HG03039 (cell line): Measurements from ENCODE around the gene CEP55.
"Not testable (repeated sequence)": the region's sequence is repeated elsewhere in the genome, so short reads cannot be mapped to it uniquely, and the experiment has no call there.

Experiments used
- ATAC-seq: cut with Tn5 transposase; IDR thresholded peaks from one replicate; pipeline ENCODE4 v1.9.1; 2021; ENCODE audit warnings: mild to moderate bottlenecking, moderate library complexity; ENCODE audit not compliant: unreplicated experiment

CEP55 gene

DNA sequence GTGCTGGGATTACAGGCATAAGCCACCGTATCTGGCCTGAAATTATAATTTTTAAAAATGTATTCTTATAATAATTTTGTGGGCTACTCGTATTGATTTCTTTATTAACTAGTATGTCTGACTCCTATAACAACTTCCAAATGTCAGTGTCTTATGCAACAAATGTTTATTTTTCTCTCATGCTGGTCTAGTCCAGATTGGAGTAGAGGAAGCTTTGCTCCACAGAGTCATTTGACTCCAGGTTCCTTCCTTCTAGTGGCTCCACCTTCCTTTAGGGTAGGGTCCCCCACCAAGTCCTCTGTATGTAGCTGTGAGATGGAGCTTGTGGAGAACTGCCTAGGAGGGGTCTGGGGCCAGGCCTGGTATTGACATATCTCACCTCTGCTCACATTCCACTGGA is 8.7 kb downstream of the CEP55 start:
- no peak for ATAC-seq

DNA sequence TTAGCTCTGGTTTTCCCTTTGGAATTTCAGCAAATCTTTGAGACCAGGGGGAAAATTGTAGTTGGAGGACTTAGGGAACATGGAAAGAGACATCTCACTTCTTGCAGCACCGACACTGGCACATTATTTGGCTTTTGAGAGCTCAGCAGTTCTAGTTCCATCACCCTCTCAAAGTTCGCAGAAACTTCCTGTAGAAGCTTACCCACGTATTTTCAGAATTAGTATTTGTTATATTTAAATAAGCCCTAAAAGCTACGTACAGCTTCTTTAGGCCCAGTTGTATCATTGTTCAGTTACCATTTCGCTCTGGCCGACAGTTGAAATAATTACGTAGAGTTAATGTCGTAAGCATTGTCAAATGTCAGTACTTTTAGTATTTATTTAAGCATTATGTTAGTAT is 13.4 kb downstream of the CEP55 start:
- no peak for ATAC-seq

DNA sequence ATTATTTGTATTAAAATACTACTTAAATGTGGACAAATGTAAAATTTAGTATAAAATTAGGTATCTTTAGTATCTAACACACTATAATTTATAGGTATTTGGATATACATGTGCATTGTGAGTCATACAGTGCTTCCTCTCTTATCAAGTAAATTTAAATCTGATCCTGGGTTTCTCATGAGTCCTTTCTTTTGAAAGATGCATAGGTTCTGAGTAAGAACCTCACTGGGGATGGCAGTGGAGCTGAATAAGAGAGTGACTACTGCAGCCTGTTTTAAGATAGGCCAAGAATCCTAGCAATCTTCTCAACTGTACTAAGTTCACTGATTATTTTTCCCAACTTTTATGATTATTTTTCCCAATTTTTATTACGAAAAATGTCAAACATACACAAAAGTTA is 16.2 kb downstream of the CEP55 start:
- no peak for ATAC-seq

DNA sequence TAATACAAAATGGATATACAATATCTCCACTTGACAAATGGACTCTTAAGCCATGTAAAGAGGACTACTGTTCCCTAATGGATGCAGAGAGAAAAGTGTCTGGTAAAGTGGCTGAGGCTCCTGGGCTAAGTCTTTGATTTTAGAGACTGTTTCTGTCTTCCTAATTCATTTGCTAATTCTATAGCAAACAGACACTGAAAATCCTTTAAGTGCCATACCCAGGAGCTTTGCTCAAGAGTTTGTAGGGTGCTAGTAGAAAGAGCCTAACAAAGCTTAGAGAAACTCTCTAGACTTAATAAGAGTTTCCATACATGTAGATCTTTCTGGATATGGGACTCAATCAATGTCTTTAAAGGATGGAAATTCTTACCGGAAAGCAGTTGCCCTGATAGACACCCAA is 16.7 kb downstream of the CEP55 start:
- no peak for ATAC-seq

DNA sequence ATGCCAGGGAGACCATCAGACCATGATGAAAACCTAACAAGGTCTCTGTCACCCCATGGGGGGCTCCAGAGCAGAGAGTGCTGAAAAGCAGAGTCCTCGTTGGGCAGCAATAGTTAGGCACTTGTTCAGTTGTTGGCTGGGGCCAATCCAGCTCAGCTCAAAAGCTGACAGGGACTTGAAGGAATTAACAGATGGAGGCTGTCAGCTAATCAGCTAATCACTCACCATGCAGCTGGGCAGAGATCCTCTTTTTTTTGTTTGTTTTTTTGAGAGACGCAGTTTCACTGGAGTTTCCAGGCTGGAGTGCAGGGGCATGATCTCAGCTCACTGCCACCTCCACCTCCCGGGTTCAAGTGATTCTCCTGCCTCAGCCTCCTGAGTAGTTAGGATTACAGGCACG is 18.1 kb downstream of the CEP55 start:
- ATAC-seq: no peak

DNA sequence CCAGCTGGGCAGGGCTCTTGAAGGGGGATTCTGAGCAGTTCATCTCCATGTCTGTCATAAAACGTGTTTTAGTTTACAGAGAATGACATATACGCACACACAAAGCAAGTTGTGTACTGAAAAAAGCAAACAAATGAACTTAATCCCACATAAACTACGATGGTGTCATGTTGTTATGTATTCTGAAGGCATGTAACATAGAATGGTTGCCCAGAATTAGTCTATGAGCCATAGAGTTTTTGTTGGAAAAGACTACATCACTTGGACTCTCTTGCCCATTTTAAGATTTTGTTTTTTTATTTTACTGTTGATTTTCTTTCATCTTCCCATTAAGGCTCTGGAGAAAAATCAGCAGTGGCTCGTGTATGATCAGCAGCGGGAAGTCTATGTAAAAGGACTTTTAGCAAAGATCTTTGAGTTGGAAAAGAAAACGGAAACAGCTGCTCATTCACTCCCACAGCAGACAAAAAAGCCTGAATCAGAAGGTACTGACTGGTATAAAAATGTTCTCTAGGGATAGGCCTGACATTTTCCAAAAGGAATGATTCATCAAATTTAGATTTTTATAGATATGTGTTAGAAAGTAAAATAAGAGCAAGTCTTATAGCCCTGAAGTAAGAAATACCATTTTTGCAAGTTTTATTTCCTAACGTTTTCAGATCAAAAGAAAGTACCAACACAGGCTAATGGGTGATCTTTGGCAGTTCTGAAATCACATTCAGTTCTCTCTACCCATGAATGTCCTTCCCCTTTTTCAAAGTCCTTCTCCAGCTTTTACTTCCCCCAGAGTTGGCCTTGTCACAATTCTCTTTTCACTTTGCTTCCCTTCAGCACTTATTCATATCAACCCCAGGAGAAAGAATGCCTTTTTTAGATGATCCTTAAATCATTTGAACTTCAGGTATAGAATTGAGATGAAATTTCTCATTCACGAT is 18.9 kb downstream of the CEP55 start:
- ATAC-seq: no peak

DNA sequence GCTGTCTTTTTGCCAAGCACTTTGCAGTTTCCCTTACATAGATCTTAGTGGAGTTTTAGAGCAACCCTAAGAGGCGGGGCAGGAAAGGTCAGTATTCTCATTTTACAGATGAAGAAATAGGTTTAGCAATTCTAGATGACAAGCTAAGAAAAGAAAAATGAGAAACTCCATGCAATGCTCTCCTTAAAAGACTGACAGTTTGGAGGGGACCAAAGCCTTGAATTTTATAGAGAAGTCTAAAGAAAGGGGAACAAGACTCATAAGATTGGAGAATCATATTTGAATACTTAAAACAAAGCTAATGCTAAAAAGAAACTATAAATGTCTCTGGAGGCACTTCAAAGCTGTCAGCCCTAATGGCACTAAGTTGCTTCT is 19.6 kb downstream of the CEP55 start:
- no peak for ATAC-seq

DNA sequence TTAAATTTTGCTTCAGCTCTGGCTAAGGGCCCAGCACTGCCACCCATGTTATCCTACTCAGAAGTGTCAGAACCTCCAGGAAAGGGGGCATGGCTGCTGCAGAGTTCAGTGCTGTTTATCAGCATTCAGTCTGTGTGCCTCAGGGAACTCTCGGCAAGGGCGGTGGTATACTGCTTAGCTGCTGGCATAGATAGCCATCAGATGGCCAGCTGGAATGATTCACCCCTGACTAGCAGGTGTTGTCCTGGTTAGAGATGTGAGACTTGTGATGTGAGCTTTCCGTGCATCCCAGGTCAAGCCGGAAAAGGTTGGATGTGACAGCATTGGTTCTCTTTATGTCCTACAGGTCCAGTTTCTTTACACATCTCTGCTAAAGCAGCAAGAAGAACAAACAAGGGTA is 22.1 kb downstream of the CEP55 start:
- ATAC-seq: no peak

DNA sequence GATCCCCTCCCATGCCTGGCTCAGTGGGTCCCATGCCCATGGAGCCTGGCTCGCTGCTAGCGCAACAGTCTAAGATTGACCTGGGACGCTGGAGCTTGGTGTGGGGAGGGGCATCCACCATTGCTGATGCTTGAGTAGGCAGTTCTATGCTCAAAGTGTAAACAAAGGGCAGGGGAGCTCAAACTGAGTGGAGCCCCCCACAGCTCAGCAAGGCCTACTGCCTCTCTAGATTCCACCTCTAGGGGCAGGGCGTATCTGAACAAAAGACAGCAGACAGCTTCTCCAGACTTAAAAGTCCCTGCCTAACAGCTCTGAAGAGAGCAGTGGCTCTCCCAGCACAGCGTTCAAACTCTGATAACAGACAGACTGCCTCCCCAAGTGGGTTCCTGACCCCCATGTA is 38.9 kb downstream of the CEP55 start:
- ATAC-seq: no peak

DNA sequence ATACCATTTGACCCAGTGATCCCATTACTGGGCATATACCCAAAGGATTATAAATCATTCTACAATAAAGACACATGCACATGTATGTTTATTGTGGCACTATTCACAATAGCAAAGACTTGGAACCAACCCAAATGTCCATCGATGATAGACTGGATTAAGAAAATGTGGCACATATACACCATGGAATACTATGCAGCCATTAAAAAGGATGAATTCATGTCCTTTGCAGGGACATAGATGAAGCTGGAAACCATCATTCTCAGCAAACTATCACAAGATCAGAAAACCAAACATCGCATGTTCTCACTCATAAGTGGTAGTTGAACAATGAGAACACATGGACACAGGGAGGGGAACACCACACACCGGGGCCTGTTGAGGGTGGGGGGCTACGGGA is 44.5 kb downstream of the CEP55 start:
- ATAC-seq: not testable (repeated sequence)

DNA sequence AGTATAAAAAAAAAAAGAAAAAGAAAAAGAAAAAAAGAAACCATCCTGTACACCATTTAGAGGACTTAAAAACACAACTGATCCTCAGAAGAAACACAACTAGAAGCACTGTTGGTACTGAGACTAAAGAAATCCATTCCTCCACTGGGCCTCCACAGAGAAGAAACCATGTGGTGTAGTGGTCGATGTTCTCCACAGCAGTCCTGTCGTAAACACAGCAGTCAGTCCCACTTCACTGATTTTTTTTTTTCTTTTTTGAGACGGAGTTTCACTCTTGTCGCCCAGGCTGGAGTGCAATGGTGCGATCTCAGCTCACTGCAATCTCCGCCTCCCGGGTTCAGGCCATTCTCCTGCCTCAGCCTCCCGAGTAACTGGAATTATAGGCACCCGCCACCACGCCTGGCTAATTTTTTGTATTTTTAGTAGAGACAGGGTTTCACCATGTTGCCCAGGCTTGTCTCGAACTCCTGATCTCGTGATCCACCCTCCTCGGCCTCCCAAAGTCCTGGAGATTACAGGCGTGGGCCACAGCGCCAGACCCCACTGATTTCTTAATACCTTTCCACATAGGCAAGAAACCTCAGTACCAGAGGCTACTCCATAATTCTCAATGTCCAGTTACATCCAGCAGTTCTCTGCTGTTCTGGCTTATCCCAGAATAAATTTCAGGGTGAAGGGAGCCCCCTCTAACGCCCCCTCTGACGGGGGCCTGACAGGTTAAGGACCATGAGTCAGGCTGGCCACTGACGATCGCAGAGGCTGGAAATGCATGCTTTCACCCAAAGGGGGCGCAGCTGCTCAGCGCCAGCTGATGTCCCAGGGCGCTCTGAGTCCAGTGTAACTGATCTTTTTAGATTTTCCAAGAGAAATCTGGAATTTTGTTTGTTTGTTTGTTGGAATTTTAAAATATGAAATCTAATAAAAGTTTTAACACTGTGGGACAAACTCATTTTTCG is 45.3 kb downstream of the CEP55 start:
- ATAC-seq: no peak

DNA sequence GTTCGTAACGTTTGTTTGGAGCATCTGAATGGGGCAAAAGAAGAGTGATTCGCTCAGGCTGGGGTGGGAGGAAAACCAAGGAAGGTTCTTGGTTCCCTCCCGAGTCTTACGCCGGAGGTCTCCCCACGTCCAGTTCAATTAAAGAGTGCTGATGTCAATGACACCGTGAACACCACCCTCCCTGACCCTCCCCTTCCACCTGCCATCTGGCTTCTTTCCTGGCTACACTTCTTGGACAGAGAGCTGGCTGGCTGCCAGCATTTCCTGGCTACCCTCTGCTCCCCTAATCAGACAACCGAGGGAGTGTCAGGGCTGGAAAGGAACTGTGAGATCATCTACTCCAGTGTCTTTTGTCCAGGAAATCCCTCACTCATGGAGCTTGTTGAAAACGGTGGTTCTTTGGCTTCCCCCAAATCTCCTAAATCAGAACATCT is 46.0 kb downstream of the CEP55 start:
- no peak for ATAC-seq

DNA sequence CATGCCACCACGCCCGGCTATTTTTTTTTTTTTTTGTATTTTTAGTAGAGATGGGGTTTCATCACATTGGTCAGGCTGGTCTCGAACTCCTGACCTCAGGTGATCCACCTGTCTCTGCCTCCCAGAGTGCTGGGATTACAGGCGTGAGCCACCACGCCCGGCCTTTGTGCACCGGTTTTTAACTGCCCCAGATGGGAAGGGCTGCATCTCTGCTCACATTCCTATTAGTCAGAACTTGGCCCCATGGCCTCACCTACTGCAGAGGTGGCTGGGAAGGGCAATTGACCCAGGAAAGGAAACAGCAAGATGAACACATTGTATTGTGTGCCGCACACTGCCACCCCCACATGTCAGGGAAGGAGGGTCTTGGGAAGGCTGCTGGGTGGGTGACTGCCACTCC is 50.6 kb downstream of the CEP55 start:
- not testable (repeated sequence) for ATAC-seq

DNA sequence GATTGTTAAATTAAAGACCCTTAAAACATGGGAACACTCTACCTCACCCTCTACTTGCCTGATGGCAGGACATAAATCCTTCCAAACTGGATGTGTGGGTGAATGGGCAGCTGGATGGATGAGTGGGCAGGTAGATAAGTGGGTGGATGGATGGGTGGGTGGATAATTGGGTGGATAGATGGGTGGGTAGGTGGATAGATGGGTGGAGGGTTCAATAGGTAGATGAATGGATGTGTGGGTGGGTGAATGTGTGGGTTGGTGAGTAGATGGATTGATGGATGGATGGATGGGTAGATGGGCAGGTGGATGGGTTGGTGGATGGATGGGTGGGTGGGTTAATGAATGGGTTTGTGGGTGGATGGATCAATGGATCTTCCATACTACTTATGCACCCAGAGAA is 51.1 kb downstream of the CEP55 start:
- ATAC-seq: no peak

DNA sequence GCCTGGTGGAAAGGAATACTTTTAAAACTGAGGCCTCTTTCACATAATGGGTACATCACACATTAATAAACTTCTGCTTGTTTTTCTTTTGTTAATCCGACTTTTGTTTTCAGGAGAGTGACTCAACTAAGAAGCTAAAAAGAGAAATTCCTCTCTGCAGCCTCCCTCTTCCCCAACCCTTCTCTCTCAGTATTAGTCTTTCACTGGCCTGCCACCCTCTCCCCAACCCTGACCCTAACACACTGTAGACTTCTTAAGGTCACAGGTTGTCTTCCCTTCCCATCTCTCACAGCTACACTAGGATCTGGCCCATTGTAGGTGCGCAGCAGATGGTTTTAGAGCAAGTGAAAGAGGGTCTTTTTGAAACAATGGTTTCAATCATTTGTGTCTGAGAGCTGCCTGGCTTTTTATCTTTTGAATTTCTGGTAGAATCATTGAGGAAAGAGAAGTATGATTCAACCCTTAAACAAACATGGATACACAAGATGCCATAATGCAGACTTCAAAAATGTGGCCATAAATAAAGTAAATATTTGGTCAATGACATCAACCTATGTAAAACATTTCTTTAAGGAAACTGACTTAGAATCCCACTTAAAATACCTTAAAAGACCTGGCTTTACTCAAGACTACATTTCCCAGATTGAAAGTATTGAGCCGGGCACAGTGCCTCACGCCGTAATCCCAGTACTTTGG is 52.1 kb downstream of the CEP55 start:
- no peak for ATAC-seq

DNA sequence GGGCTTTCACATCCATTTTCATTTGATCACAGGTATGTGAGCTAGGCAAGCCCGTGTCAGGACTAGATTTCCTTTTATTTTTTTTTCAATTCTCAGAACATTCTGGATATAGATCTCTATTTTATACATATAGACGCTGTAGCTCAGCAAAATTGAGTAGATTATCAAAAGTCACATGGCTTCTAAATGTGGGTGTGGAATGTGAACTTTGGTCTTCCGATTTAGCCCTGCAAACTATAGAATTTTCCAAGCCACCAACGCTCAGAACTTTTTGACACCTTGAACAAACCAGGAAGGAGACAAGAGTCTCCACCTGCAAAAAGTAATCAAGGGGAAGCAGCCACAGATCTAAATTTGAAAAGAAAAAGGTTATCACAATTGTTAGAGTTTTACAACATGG is 54.2 kb downstream of the CEP55 start:
- no peak for ATAC-seq

DNA sequence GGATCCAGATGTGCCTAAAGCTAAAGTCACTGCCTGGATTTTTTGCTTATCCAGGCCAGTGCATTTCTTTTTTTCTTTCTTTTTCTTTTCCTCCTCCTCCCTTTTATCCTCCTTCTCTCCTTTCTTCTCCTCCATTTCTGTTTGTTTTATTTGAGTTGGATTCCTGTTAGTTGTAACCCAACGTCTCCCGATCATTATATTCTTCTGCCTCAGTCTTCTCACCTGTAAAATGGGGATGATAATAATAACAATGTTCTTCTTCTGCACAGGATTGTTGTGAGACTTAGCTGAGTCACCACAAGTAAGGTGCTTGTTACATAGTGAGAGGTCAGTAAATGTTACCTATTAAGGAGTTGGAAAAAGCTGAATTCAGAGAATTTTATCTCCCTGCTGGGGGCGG is 56.4 kb downstream of the CEP55 start:
- no peak for ATAC-seq

DNA sequence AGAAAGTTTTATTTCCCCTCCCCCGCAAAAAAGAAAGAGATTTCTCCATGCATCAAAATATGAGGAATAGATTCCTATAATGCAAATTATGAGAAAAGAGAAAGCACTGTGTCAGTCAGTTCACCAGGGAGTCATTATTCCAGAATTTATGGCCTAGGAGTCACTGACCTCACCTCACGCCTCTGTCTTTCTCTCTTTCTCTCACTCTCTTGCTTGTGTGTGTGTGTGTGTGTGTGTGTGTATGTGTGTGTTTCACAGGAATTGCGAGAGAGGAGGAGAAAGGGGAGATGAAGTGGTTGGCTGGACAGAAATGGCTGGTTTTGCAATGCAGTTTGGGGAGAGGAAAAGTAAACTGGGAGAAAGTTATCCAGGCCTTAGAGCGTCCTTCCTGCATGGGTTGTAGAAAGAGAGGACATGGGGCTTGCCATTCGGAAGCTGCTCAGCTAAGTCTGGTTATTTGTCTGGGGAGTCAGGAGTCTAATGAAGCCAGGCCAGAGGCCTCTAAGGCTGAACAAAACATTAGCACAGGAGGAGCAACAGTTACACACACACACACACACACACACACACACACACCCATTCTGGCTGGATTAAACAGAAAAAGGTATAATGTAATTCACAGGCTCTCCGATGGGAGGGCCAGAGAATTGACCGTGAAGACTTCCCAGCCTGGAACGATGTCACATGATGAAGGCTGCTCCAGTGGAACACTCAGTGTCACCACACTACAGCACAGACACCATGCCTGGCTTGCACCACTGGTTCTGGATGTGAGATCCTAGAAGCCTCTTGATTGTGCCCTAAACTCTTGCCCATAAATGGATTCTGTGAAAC is 57.3 kb downstream of the CEP55 start:
- ATAC-seq: no peak

DNA sequence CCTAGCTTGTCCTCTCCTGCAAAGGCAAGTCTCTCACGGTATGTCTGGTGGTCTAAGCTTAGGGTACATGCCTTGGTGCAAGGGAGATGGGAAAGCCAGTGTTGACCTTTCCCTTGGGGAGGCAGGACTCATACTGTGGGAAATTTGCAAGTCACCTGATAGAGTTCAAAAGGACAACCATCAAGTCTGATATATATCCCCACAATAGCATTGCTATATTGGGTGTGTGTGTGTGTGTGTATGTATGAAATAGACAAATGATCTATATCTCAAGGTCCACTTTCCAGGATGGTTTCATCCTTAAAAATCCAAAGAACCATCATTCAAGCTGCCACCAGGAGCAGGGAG is 57.9 kb downstream of the CEP55 start:
- ATAC-seq: no peak

DNA sequence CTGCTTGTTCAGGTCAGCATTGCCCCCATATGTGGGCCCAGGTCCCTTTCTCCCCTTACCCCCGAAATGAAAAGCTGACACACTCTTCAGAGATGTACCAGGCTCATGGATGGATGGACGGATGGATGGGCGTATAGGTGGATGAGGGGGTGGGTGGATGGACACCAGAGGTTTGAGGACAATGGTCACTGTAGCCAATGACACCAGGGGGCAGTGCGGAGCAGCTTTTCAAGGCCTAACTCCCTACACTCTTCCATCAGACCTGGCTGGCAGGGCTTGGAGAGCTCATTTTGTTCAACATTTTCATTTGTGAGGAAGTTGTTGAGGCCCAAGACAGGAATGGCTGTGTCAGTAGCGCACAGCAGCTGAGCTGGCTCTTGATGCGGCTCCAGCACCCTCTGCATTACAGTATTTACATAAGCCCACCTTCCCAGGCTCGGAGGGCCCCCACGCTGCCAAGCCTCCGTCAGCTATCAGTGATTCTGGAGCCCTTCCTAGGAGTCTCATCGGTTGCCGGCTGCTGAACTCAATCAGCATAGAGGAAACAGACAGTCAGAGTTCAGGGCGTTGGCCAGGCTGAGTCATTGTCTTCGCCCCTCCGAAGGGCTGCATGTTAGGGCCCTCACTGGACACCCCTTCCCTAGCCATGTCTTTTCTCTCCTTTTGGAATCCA is 58.5 kb downstream of the CEP55 start:
- ATAC-seq: no peak
